ENCODE results near the gene EEIG1.

The EEIG1 gene

DNA sequence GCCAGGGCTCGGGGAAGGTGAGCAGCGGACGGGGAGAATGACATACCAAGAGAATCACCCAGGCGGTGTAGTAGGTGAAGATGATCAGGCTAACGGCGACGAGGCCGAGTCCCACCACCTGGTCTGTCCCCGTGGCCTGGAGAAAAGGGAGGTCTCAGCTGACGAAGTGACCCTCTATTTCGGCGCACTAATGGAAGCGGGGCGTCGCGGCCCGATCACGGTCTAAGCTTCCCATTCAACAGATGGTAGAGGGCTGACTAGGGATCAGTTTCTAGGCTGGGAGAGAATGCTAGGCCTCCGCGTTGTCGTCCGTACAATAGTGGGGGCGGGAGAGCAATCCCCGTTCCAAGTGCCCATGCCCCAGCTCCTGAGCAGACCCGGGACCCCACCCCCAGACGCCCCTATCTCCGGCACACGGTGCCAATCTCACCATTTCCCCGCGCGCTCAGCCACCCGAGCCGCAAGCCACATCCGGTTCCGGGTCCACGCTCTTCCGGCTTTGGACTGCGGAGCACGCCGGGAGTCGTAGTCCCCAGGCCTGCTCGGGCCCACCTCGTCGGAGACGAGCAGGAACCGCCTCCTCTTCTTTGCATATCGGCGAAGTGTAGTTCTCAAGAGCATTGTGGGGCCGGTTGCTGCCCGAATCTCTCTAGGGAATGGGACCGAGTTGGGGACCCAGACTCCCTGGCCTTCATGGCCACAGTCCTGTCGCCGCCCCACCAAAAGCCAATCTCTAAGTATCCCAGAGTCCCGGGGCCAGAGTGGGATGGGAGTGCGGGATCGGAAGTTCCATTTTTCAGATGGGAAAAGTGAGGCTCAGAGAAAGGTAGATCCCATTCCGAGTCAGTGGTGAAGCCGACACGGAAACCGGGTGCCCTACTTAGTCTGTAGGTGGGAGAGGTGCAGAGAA, 43.1 kb downstream of the EEIG1 start, which contains the start of gene DPM2:
Gene DPM2 (minus strand): TSS at position 467 of the 910 bp plus-strand sequence. CDS start 34 bp downstream, at position 433.
- DNase-seq, result no peak

- DNase-seq, result no peak
Observed at GRCh38 chr9:127937056-127937387, 43.8 kb downstream of the EEIG1 start.

GRCh38 chr9:127936347-127936852, 44.4 kb downstream of the EEIG1 start:
- DNase-seq, result no peak

DNA sequence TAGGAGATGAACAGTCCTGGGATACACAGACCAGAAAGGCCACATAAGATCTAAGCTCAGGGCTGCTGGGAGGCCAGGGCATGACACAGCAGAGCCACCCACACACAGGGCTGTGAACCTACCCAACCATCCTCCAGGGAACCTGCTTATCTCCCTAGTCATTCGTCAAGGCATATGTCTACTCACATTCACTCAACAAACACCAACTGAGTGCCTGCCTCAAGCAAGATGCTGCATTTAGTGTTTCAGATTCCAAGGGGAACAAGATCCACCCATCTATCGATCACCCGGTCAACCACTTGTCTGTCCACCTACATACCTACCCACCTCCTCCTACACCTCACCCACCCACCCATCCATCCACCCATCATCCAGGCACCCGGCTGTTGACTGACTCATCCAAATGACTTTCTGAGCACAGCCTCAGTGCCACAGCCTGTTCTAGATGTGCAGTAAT, 45.0 kb downstream of the EEIG1 start:
- no peak for DNase-seq

DNA sequence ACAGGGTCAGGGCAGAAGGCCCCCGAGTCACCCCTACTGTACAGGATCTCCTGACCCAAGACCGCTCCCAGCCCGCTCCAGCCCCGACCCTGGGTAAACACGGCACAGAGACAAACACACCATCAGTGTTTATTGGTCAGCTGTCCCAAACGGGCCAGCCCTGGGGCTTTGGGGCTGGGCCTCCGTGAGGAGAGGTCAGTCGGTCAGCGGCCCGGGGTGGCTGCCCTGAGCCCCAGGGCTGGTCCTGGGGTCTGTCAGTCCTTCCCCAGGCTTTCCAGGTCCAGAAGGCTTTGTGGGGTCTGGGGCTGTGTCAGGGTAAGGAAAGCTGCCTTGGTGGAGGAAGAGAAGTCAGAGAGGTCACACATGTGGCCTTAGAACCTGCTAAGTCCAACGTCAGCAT, 45.8 kb downstream of the EEIG1 start:
- no peak for DNase-seq

DNA sequence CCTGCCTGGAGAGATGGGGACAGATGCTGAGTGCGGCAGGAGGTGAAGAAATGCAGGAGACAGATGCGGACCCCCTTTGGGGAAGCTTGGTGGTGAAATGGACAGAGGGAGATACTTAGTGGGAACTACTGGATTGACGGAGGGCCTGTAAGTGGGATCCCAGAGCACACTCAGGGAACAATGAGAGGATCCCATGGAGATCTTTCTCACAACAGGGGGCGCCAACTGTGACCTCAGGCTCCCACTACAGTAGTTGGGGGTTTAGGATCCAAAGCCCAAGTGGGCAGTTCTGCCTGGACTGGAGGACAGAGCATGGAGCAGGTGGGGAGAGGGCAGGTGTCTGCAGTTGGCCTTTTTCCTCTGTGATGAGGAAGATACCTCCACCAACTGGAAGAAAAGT, 46.5 kb downstream of the EEIG1 start:
- no peak for DNase-seq

DNA sequence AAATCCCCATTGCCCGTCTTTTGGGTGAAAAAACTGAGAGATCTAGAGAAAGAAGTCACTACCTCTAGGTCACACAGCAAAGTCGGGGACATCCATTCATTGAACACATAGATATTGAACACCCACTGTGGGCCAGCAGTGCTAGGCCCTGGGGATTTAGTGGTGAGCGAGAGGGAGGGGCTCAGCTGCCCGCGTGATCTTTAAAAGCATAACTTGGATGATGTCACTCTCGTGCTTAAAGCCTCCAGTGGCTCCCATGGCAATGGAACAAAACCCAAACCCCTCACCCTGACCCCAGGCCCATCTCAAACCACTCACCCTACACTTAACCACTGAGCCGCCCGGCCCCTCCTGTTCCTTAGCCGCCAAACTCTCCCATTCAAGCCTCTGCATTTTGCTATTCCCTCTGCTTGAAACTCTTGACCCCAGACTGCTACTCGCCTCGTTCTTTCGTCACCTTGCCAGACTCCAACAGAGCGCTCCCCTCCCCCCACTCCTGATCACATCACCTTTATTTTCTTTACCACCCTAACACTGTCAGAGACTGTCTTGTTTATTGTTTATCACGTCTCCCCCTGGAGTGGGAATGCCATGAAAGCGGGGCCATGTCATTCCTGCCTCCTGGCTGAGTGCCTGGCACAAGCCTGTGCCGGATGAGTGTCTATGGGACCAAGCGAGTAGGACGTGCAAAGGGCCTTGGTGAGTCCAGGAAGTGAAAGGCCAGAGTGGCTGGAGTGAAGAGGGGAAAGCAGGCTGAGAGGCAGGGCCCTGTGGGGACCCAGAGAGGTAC, 49.5 kb downstream of the EEIG1 start:
- DNase-seq, result no peak
